ENCODE results near the gene GALNT12.

DNA sequence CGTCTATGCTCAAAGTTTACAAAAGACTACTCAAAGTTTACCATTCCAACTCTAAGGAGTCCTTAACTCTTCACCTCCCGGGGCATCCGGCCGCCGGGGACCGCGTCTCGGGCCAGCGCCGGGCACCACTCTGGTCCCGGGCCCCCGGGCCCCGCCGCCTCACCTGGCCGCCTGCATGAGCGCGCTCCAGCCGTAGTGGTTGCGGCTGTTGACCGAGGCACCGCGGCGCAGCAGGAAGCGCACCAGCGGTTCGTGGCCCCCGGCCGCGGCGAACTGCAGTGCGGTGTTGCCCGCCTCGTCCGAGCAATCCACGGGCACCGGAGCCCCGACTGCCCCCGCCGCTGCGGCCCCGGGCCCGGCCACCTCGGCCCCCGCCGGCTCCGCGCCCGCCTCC, 11.5 kb upstream of the GALNT12 start:
- TF ChIP-seq, protein P1, sequence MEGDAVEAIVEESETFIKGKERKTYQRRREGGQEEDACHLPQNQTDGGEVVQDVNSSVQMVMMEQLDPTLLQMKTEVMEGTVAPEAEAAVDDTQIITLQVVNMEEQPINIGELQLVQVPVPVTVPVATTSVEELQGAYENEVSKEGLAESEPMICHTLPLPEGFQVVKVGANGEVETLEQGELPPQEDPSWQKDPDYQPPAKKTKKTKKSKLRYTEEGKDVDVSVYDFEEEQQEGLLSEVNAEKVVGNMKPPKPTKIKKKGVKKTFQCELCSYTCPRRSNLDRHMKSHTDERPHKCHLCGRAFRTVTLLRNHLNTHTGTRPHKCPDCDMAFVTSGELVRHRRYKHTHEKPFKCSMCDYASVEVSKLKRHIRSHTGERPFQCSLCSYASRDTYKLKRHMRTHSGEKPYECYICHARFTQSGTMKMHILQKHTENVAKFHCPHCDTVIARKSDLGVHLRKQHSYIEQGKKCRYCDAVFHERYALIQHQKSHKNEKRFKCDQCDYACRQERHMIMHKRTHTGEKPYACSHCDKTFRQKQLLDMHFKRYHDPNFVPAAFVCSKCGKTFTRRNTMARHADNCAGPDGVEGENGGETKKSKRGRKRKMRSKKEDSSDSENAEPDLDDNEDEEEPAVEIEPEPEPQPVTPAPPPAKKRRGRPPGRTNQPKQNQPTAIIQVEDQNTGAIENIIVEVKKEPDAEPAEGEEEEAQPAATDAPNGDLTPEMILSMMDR (IDR thresholded peaks at IDR 0.05) = no peak
- TF ChIP-seq POLR2A (IDR thresholded peaks at IDR 0.05) = no peak

Measured in thyroid gland (tissue), 4 donors.